Transverse colon (tissue), 4 donors: Measurements from ENCODE around the gene GDF2. TPM values are rescaled to one million over a fixed set of nuclear protein-coding genes. Genes with fewer than 3 reads are reported as not detected.

Experiments used
- DNase-seq: peaks from one replicate; pipeline ENCODE4 v3.0.0-alpha.2; 2019
- H3K27ac ChIP-seq, 4 donors: fragments of 200-600 bp; sonication (generic); 2 replicates each; pipeline ENCODE4 v1.5.1; 2016 to 2018; ENCODE audit warnings: inconsistent platforms in 4 of 4
- H3K27me3 ChIP-seq: fragments of 200-600 bp; sonication (generic); 2 replicates; pipeline ENCODE4 v1.5.1; 2017; ENCODE audit warnings: inconsistent platforms
- H3K36me3 ChIP-seq, 4 donors: fragments of 200-600 bp; sonication (generic); 2 replicates each; pipeline ENCODE4 v1.5.1; 2017 to 2019; ENCODE audit warnings: inconsistent platforms in 4 of 4
- H3K4me1 ChIP-seq, 4 donors: fragments of 200-600 bp; sonication (generic); 2 replicates each; pipeline ENCODE4 v1.5.1; 2017 to 2020; ENCODE audit warnings: inconsistent platforms in 4 of 4
- H3K4me3 ChIP-seq, 4 donors: fragments of 200-600 bp; sonication (generic); 1 replicate in 1 of 4; 2 replicates in 3 of 4; pipeline versions ENCODE4 v1.5.1 to v1.6.1; 2017 to 2019; ENCODE audit warnings: inconsistent platforms in 4 of 4
- H3K9me3 ChIP-seq, 2 donors: fragments of 200-600 bp; sonication (generic); 2 replicates each; pipeline ENCODE4 v1.5.1; 2017 to 2019; ENCODE audit warnings: inconsistent platforms in 2 of 2
- EP300 ChIP-seq: sonication (generic); formaldehyde crosslinking; IDR thresholded peaks from one replicate; pipeline ENCODE4 v1.6.1; 2017; ENCODE audit warnings: antibody characterized with exemption, low read depth
- POLR2A ChIP-seq: fragments of 450-650 bp; IDR thresholded peaks from one replicate; pipeline ENCODE4 v1.6.1; 2016; ENCODE audit warnings: antibody characterized with exemption, mild to moderate bottlenecking, moderate library complexity
- POLR2AphosphoS5 ChIP-seq, 3 donors: sonication (generic); formaldehyde crosslinking; IDR thresholded peaks; one replicate each; pipeline ENCODE4 v1.6.1; 2016; ENCODE audit warnings: antibody characterized with exemption in 3 of 3
- WGBS, 2 donors: methylation state at CpG; one replicate each; pipeline ENCODE4 v1.1.5; 2018; ENCODE audit warnings: low coverage in 1 of 2; 5-methylcytosine and 5-hydroxymethylcytosine counted together
- in situ Hi-C, 4 donors: fragments of 200-750 bp; cut with MboI; loops; one replicate each; pipeline versions ENCODE4 v1.15.0 to v1.15.1; 2017; ENCODE audit warnings: low sequenced_read_pairs in 3 of 4, low pct_ligation_motif_present in 1 of 4, low pct_unique_long_range_greater_than_20kb in 1 of 4
- intact Hi-C: fragments of 100-400 bp; cut with DNase I; formaldehyde crosslinking; loops from one replicate; pipeline ENCODE4 v1.15.1; 2023; ENCODE audit warnings: low total_unique reads
- total RNA-seq, 4 donors: library from RNA; depleted of rRNA; stranded (reverse); fragments of >200 nt; gene quantifications; one replicate each; pipeline ENCODE4 v1.1.0, GENCODE V29; 2016
- TF ChIP-seq, protein P1 (sequence below), 5 experiments: fragments of 200-600 bp in 3 of 5; fragments of 450-650 bp in 2 of 5; sonication (generic) in 3 of 5; IDR thresholded peaks; 1 replicate in 2 of 5; 2 replicates in 3 of 5; pipeline ENCODE4 v1.5.1; 2016 to 2017; ENCODE audit warnings: antibody characterized with exemption in 5 of 5, inconsistent platforms in 3 of 5, mild to moderate bottlenecking in 2 of 5, moderate library complexity in 1 of 5

The GDF2 gene
- total RNA-seq, 4 donors from 2014 or later: not detected

DNA sequence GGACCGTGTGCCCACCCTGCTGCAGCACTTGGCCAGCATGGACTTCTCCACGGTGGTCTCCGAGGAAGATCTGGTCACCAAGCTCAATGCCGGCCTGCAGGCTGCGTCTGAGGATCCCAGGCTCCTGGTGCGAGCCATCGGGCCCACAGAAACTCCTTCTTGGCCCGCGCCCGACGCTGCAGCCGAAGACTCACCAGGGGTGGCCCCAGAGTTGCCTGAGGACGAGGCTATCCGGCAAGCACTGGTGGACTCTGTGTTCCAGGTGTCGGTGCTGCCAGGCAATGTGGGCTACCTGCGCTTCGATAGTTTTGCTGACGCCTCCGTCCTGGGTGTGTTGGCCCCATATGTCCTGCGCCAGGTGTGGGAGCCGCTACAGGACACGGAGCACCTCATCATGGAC, 27.3 kb downstream of the GDF2 start:
- in situ Hi-C loops: no loop called here
- TF ChIP-seq POLR2A: no peak
- TF ChIP-seq POLR2AphosphoS5 (IDR thresholded peaks at IDR 0.05): no peak
- TF ChIP-seq EP300: no peak
- TF ChIP-seq, protein P1, sequence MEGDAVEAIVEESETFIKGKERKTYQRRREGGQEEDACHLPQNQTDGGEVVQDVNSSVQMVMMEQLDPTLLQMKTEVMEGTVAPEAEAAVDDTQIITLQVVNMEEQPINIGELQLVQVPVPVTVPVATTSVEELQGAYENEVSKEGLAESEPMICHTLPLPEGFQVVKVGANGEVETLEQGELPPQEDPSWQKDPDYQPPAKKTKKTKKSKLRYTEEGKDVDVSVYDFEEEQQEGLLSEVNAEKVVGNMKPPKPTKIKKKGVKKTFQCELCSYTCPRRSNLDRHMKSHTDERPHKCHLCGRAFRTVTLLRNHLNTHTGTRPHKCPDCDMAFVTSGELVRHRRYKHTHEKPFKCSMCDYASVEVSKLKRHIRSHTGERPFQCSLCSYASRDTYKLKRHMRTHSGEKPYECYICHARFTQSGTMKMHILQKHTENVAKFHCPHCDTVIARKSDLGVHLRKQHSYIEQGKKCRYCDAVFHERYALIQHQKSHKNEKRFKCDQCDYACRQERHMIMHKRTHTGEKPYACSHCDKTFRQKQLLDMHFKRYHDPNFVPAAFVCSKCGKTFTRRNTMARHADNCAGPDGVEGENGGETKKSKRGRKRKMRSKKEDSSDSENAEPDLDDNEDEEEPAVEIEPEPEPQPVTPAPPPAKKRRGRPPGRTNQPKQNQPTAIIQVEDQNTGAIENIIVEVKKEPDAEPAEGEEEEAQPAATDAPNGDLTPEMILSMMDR (IDR thresholded peaks at IDR 0.05): no peak
- H3K27me3 ChIP-seq: no peaks in the 10 kb centered on the region
- no peak for DNase-seq
- WGBS, 2 donors: 95% methylated on average over 14 of the region's 22 CpGs; no CpG with 5 or more reads in 1 of the 2 donors
- H3K4me1 ChIP-seq: no peaks in the 10 kb centered on the region
- intact Hi-C loops: no loop called here
- H3K9me3 ChIP-seq: no peaks in the 10 kb centered on the region
- H3K36me3 ChIP-seq: no peaks in the 10 kb centered on the region
- H3K27ac ChIP-seq: no peak overlapping the region
- no peak overlapping the region for H3K4me3 ChIP-seq

DNA sequence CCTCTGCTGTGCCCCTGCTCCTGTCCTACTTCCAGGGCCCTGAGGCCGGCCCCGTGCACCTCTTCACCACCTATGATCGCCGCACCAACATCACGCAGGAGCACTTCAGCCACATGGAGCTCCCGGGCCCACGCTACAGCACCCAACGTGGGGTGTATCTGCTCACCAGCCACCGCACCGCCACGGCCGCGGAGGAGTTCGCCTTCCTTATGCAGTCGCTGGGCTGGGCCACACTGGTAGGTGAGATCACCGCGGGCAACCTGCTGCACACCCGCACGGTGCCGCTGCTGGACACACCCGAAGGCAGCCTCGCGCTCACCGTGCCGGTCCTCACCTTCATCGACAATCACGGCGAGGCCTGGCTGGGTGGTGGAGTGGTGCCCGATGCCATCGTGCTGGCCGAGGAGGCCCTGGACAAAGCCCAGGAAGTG, 27.7 kb downstream of the GDF2 start:
- H3K27ac ChIP-seq: no peak overlapping the region
- H3K4me1 ChIP-seq: no peaks in the 10 kb centered on the region
- 93% methylated on average over 31 of the region's 31 CpGs; no CpG with 5 or more reads in 1 of the 2 donors for WGBS, 2 donors
- H3K4me3 ChIP-seq: no peak overlapping the region
- in situ Hi-C loops: no loop called here
- H3K27me3 ChIP-seq: no peaks in the 10 kb centered on the region
- no peaks in the 10 kb centered on the region for H3K9me3 ChIP-seq
- no peak for DNase-seq
- no peaks in the 10 kb centered on the region for H3K36me3 ChIP-seq
- intact Hi-C loops: no loop called here
- no peak for TF ChIP-seq POLR2AphosphoS5 (IDR thresholded peaks at IDR 0.05)
- no peak for TF ChIP-seq POLR2A
- no peak for TF ChIP-seq EP300
- TF ChIP-seq, protein P1 (IDR thresholded peaks at IDR 0.05): no peak

DNA sequence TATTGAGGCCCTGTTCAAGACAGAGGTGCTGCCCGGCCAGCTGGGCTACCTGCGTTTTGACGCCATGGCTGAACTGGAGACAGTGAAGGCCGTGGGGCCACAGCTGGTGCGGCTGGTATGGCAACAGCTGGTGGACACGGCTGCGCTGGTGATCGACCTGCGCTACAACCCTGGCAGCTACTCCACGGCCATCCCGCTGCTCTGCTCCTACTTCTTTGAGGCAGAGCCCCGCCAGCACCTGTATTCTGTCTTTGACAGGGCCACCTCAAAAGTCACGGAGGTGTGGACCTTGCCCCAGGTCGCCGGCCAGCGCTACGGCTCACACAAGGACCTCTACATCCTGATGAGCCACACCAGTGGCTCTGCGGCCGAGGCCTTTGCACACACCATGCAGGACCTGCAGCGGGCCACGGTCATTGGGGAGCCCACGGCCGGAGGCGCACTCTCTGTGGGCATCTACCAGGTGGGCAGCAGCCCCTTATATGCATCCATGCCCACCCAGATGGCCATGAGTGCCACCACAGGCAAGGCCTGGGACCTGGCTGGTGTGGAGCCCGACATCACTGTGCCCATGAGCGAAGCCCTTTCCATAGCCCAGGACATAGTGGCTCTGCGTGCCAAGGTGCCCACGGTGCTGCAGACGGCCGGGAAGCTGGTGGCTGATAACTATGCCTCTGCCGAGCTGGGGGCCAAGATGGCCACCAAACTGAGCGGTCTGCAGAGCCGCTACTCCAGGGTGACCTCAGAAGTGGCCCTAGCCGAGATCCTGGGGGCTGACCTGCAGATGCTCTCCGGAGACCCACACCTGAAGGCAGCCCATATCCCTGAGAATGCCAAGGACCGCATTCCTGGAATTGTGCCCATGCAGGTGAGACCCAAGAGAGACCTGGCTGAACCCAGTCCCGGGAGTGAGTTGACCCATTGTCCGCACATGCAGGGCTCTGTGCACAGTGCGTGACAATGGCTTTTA, 28.7 kb downstream of the GDF2 start:
- H3K4me3 ChIP-seq: no peak overlapping the region
- WGBS, 2 donors: 91% methylated on average over 28 of the region's 39 CpGs; no CpG with 5 or more reads in 1 of the 2 donors
- H3K4me1 ChIP-seq: no peaks in the 10 kb centered on the region
- TF ChIP-seq POLR2A (no peak), EP300 (no peak), POLR2AphosphoS5 (IDR thresholded peaks at IDR 0.05) (no peak)
- TF ChIP-seq, protein P1 (IDR thresholded peaks at IDR 0.05): no peak
- DNase-seq: no peak
- no peak overlapping the region for H3K27ac ChIP-seq
- H3K9me3 ChIP-seq: no peaks in the 10 kb centered on the region
- intact Hi-C loops (no loop called here), in situ Hi-C loops (no loop called here)
- no peaks in the 10 kb centered on the region for H3K27me3 ChIP-seq
- no peaks in the 10 kb centered on the region for H3K36me3 ChIP-seq

DNA sequence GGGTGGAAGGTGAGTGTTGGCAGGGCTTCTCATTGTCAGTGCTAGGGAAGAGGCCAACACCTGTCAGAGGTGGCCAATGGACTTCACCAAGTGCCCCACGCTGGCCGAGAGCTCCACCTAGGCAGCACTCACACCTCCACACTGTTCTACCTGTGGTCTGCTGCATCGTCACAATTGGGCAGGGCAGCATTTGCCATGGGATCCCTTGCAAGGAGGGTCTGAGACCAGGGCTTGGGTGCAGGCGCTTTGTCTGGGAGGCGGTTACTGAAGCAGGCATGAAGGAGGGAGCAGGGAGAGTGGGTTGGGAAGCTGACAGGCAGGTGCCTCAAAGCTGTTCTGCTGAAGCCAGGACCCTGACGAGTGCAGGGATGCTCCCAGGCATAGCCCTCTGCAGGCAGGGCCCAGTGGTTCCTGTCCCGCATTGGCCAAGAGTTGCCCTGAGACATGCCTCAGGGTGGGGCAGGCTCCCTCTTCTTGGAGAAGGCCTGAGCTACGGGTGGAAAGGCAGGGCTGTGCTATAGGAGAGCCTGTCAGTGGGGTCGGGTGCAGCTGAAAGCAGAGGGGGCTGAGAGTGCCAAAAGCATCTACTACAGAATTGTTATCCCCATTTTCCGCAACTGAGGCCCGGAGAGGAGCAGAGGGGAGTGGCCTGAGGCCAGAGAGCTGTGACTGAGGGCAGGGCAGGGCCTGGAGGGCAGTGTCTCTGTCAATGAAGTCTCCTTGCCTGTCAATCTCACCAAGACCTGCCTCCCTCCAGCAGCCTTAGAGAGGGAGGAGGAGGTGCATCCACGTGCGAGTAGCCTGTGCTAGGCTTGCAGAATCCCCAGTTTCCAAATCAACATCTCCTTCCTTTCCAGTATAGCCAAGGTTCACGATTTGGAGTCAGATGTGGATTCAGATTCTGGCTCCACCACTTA, 29.9 kb downstream of the GDF2 start:
- no peak for DNase-seq
- Histone ChIP-seq H3K36me3 (no peaks in the 10 kb centered on the region), H3K27me3 (no peaks in the 10 kb centered on the region), H3K4me3 (no peak overlapping the region), H3K27ac (no peak overlapping the region), H3K9me3 (no peaks in the 10 kb centered on the region), H3K4me1 (no peaks in the 10 kb centered on the region)
- TF ChIP-seq POLR2A: no peak
- no peak for TF ChIP-seq POLR2AphosphoS5 (IDR thresholded peaks at IDR 0.05)
- TF ChIP-seq EP300: no peak
- TF ChIP-seq, protein P1 (IDR thresholded peaks at IDR 0.05): no peak
- WGBS, 2 donors: 71 to 78% methylated on average over 1 to 13 of the region's 14 CpGs
- in situ Hi-C loops (no loop called here), intact Hi-C loops (no loop called here)
